Glutamatergic neuron (in vitro differentiated cells): ENCODE results near the gene KIRREL3. TPM values are rescaled to one million over a fixed set of nuclear protein-coding genes. Genes with fewer than 3 reads are reported as not detected.

ENCODE experiments used
- DNase-seq: peaks from one replicate; pipeline ENCODE4 v3.0.0; 2022
- H3K27ac Mint-ChIP-seq: one replicate; pipeline ENCODE4 v1.8.0; 2020; ENCODE audit warnings: mild to moderate bottlenecking, mixed read lengths, inconsistent platforms; ENCODE audit not compliant: unreplicated experiment
- H3K27me3 Mint-ChIP-seq: one replicate; pipeline ENCODE4 v1.8.0; 2020; ENCODE audit warnings: mild to moderate bottlenecking, moderate library complexity, mixed read lengths, inconsistent platforms; ENCODE audit not compliant: unreplicated experiment
- H3K36me3 Mint-ChIP-seq: one replicate; pipeline ENCODE4 v1.8.0; 2020; ENCODE audit warnings: mild to moderate bottlenecking, mixed read lengths, inconsistent platforms; ENCODE audit not compliant: unreplicated experiment
- H3K4me1 Mint-ChIP-seq: one replicate; pipeline ENCODE4 v1.8.0; 2020; ENCODE audit warnings: mild to moderate bottlenecking, low read depth, mixed read lengths, inconsistent platforms; ENCODE audit not compliant: unreplicated experiment
- H3K4me3 Mint-ChIP-seq: one replicate; pipeline ENCODE4 v1.8.0; 2020; ENCODE audit warnings: mild to moderate bottlenecking, mixed read lengths, inconsistent platforms; ENCODE audit not compliant: unreplicated experiment
- H3K9me3 Mint-ChIP-seq: one replicate; pipeline ENCODE4 v1.8.0; 2020; ENCODE audit warnings: mild to moderate bottlenecking, moderate library complexity, mixed read lengths, inconsistent platforms; ENCODE audit not compliant: unreplicated experiment
- total RNA-seq: library from RNA; stranded (reverse); fragmentation: NEBNext Ultra II Directional; extraction: Animal tissue kit (Norgen Biotek cat#: 25700); gene quantifications from one replicate; pipeline ENCODE4 v1.2.1, GENCODE V29; 2021; ENCODE audit not compliant: unreplicated experiment
- TF ChIP-seq, protein P1 (sequence below): fragments of 200-600 bp; sonication (generic); IDR thresholded peaks from one replicate; pipeline ENCODE4 v1.5.0; 2021; ENCODE audit not compliant: partially characterized antibody, unreplicated experiment

Gene KIRREL3
- total RNA-seq, 1 donor from 2014 or later: 25.3 TPM

DNA sequence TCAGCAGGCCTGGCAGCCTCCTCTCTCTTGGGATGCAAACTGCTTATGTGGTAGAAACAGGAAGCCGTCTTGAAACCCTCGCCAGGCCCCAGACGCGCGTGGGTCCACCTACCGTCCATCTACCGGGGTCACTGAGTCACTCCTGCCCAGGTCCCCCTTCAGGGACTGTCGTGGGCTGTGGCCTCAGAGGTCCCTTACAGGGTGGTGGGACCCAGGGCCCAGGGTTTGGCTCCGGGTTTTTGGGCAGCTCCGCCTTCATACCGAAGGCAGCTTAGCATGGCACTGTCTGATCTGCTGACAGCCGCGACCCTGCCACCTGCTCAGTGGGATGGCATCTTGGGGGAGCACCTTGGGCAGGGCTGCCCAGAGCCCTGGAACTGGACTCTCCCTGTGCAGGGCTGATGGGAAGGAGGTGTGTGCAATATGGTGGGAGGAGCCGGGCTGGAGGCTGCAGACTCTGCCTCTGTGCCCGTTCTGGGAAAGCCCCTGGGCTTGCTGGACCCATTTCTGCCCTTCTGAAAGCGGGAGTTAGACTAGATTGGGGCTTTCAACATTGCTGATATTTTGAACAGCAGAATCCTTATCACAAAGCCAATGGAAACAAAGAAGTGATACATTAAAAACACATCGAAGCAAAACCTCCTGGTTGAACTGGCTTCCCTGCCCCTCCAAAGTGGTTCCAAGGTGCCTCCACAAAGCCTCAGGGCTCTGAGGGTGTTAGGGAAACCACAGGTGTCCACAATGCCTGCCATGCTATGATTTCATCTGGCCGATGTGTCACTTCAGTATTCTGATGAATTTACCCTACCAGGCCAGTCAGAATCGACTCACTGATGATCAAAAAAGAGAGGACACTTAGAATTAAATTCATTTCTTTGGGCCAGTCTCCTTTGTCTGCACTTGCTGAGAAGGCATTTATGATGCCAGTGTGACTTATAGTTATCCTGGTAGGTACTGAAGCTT is 316.5 kb downstream of the KIRREL3 start:
- DNase-seq: no peak
- Mint-ChIP-seq H3K36me3 (no peaks in the 10 kb centered on the region), H3K4me3 (no peak overlapping the region), H3K27me3 (no peaks in the 10 kb centered on the region), H3K9me3 (peaks cover 4% of the 10 kb centered on the region), H3K27ac (no peak overlapping the region), H3K4me1 (peaks cover 4% of the 10 kb centered on the region)
- TF ChIP-seq, protein P1, sequence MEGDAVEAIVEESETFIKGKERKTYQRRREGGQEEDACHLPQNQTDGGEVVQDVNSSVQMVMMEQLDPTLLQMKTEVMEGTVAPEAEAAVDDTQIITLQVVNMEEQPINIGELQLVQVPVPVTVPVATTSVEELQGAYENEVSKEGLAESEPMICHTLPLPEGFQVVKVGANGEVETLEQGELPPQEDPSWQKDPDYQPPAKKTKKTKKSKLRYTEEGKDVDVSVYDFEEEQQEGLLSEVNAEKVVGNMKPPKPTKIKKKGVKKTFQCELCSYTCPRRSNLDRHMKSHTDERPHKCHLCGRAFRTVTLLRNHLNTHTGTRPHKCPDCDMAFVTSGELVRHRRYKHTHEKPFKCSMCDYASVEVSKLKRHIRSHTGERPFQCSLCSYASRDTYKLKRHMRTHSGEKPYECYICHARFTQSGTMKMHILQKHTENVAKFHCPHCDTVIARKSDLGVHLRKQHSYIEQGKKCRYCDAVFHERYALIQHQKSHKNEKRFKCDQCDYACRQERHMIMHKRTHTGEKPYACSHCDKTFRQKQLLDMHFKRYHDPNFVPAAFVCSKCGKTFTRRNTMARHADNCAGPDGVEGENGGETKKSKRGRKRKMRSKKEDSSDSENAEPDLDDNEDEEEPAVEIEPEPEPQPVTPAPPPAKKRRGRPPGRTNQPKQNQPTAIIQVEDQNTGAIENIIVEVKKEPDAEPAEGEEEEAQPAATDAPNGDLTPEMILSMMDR: no peak

GRCh38 chr11:126682590-126682989 is 318.0 kb downstream of the KIRREL3 start:
- Mint-ChIP-seq H3K4me1 (peaks cover 4% of the 10 kb centered on the region), H3K27ac (no peak overlapping the region), H3K27me3 (no peaks in the 10 kb centered on the region), H3K4me3 (no peak overlapping the region), H3K9me3 (peaks cover 4% of the 10 kb centered on the region), H3K36me3 (no peaks in the 10 kb centered on the region)
- no peak for DNase-seq
- TF ChIP-seq, protein P1: no peak

- Mint-ChIP-seq H3K9me3 (peaks cover 2% of the 10 kb centered on the region), H3K27ac (no peak overlapping the region), H3K4me1 (peaks cover 9% of the 10 kb centered on the region), H3K36me3 (no peaks in the 10 kb centered on the region), H3K4me3 (no peak overlapping the region), H3K27me3 (no peaks in the 10 kb centered on the region)
- TF ChIP-seq, protein P1: no peak
- no peak for DNase-seq
These were observed 319.9 kb downstream of the KIRREL3 start for GRCh38 chr11:126680700-126681099.

DNA sequence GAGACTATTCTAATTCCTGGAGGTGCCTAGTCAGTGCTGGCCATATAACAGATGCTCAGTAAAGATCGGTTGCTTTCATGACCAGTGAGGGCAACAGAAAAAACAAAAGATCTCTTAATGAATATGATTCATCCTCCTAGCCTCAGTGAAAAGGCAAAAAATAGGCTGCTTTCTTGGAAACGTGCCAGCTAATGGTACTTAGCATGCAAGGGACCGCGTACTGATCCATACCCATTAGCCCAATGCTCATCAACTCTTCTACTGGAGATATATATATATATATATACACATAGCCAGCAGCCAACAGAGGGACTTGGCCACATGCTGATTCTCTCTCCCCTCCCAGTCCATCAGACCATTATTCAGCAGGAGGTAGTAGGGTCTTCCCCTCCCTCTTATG is 320.4 kb downstream of the KIRREL3 start:
- Mint-ChIP-seq H3K27ac (no peak overlapping the region), H3K4me3 (no peak overlapping the region), H3K9me3 (peaks cover 2% of the 10 kb centered on the region), H3K36me3 (no peaks in the 10 kb centered on the region), H3K27me3 (no peaks in the 10 kb centered on the region), H3K4me1 (peaks cover 11% of the 10 kb centered on the region)
- no peak for DNase-seq
- TF ChIP-seq, protein P1: no peak

- Mint-ChIP-seq H3K9me3 (no peaks in the 10 kb centered on the region), H3K4me3 (no peak overlapping the region), H3K27ac (no peak overlapping the region), H3K27me3 (no peaks in the 10 kb centered on the region), H3K36me3 (no peaks in the 10 kb centered on the region), H3K4me1 (peaks cover 11% of the 10 kb centered on the region)
- TF ChIP-seq, protein P1: no peak
- no peak for DNase-seq
These were observed 321.5 kb downstream of the KIRREL3 start for GRCh38 chr11:126679033-126679432.
